Measurements from ENCODE around the gene HSPB2. TPM values are rescaled to one million over a fixed set of nuclear protein-coding genes. Genes with fewer than 3 reads are reported as not detected.

Gene HSPB2
- 1.4 TPM for total RNA-seq (ENCODE audit: unreplicated experiment)
- long read RNA-seq, partial matches to known transcripts: 0 of 3 reads
- long read RNA-seq, other reads (novel, unspliced or antisense): 0 of 3 reads

DNA sequence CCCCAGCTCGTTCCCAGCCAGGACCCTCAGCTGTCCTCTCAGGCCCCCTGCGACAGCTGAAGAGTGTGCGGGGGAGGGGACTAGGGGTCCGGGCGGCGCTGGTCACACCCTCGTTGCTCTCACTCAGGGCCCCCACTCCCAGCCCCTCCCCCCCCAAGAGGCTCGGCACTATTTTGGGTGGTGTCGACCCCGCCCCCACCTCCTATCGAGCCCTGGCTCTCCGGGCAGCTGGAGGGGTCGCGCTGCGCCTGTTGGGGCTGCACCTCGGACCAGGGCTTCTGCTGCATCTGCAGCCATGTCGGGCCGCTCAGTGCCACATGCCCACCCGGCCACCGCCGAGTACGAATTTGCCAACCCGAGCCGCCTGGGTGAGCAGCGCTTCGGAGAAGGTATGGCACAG lies at the start of gene HSPB2:
Gene HSPB2, plus strand, starts transcription at position 200 of the 400 bp plus-strand sequence. Its CDS starts 96 bp downstream, at position 296.
- no peaks in the 10 kb centered on the region for H3K27me3 Mint-ChIP-seq (ENCODE audit: unreplicated experiment)
- H3K4me1 Mint-ChIP-seq (ENCODE audit: low read depth, unreplicated experiment): peaks cover 19% of the 10 kb centered on the region
- peak; percentile 36 for DNase-seq
- peaks cover 5% of the 10 kb centered on the region for H3K36me3 Mint-ChIP-seq (ENCODE audit: unreplicated experiment)
- TF ChIP-seq, protein P1, sequence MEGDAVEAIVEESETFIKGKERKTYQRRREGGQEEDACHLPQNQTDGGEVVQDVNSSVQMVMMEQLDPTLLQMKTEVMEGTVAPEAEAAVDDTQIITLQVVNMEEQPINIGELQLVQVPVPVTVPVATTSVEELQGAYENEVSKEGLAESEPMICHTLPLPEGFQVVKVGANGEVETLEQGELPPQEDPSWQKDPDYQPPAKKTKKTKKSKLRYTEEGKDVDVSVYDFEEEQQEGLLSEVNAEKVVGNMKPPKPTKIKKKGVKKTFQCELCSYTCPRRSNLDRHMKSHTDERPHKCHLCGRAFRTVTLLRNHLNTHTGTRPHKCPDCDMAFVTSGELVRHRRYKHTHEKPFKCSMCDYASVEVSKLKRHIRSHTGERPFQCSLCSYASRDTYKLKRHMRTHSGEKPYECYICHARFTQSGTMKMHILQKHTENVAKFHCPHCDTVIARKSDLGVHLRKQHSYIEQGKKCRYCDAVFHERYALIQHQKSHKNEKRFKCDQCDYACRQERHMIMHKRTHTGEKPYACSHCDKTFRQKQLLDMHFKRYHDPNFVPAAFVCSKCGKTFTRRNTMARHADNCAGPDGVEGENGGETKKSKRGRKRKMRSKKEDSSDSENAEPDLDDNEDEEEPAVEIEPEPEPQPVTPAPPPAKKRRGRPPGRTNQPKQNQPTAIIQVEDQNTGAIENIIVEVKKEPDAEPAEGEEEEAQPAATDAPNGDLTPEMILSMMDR (IDR thresholded peaks at IDR 0.05; ENCODE audit: partially characterized antibody, unreplicated experiment): no peak
- H3K9me3 Mint-ChIP-seq (ENCODE audit: unreplicated experiment): no peaks in the 10 kb centered on the region
- peak within 1 kb of the TSS; percentile 16 for H3K27ac Mint-ChIP-seq (ENCODE audit: unreplicated experiment)
- H3K4me3 Mint-ChIP-seq (ENCODE audit: unreplicated experiment): no peak within 1 kb of the TSS

GRCh38 chr11:111870113-111870512 lies 42.4 kb upstream of the HSPB2 start:
- DNase-seq: no peak
- no peaks in the 10 kb centered on the region for H3K36me3 Mint-ChIP-seq (ENCODE audit: unreplicated experiment)
- H3K9me3 Mint-ChIP-seq (ENCODE audit: unreplicated experiment): no peaks in the 10 kb centered on the region
- H3K27me3 Mint-ChIP-seq (ENCODE audit: unreplicated experiment): peaks cover 8% of the 10 kb centered on the region
- H3K27ac Mint-ChIP-seq (ENCODE audit: unreplicated experiment): no peak overlapping the region
- peak overlapping the region; percentile 44 for H3K4me3 Mint-ChIP-seq (ENCODE audit: unreplicated experiment)
- TF ChIP-seq, protein P1 (IDR thresholded peaks at IDR 0.05; ENCODE audit: partially characterized antibody, unreplicated experiment): no peak
- H3K4me1 Mint-ChIP-seq (ENCODE audit: low read depth, unreplicated experiment): peaks cover 3% of the 10 kb centered on the region

DNA sequence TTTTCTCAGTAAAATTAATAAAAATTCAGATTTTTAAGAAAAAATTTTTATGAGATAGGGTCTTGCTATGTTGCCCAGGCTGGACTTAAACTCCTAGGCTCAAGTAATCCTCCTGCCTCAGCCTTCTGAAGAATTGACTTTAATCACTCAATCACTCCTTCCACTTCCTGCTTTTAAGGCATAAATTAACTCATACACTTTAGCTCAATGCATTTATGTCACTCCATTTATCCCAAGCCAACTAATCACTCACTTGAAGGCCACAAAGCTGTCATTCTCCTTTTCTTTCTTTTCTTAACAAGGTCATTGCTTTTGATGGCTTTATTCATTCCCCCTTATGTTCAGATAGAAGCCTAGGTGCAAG lies 42.0 kb upstream of the HSPB2 start:
- H3K27ac Mint-ChIP-seq (ENCODE audit: unreplicated experiment): peak overlapping the region; percentile 85
- H3K27me3 Mint-ChIP-seq (ENCODE audit: unreplicated experiment): peaks cover 8% of the 10 kb centered on the region
- H3K4me3 Mint-ChIP-seq (ENCODE audit: unreplicated experiment): peak overlapping the region; percentile 95
- TF ChIP-seq, protein P1 (IDR thresholded peaks at IDR 0.05; ENCODE audit: partially characterized antibody, unreplicated experiment): no peak
- peaks cover 3% of the 10 kb centered on the region for H3K4me1 Mint-ChIP-seq (ENCODE audit: low read depth, unreplicated experiment)
- no peak for DNase-seq
- H3K9me3 Mint-ChIP-seq (ENCODE audit: unreplicated experiment): no peaks in the 10 kb centered on the region
- no peaks in the 10 kb centered on the region for H3K36me3 Mint-ChIP-seq (ENCODE audit: unreplicated experiment)

GRCh38 chr11:111870886-111871692 lies 41.4 kb upstream of the HSPB2 start, which contains the start of gene ALG9:
ALG9 (minus strand) TSS chr11:111871581; CDS start chr11:111871482, 99 bp downstream.
- peaks cover 8% of the 10 kb centered on the region for H3K27me3 Mint-ChIP-seq (ENCODE audit: unreplicated experiment)
- peak; percentile 91 for DNase-seq
- peak within 1 kb of the TSS; percentile 85 for H3K27ac Mint-ChIP-seq (ENCODE audit: unreplicated experiment)
- no peaks in the 10 kb centered on the region for H3K36me3 Mint-ChIP-seq (ENCODE audit: unreplicated experiment)
- peaks cover 3% of the 10 kb centered on the region for H3K4me1 Mint-ChIP-seq (ENCODE audit: low read depth, unreplicated experiment)
- TF ChIP-seq, protein P1 (IDR thresholded peaks at IDR 0.05; ENCODE audit: partially characterized antibody, unreplicated experiment): peak; percentile 21
- H3K9me3 Mint-ChIP-seq (ENCODE audit: unreplicated experiment): no peaks in the 10 kb centered on the region
- H3K4me3 Mint-ChIP-seq (ENCODE audit: unreplicated experiment): peak within 1 kb of the TSS; percentile 95

DNA sequence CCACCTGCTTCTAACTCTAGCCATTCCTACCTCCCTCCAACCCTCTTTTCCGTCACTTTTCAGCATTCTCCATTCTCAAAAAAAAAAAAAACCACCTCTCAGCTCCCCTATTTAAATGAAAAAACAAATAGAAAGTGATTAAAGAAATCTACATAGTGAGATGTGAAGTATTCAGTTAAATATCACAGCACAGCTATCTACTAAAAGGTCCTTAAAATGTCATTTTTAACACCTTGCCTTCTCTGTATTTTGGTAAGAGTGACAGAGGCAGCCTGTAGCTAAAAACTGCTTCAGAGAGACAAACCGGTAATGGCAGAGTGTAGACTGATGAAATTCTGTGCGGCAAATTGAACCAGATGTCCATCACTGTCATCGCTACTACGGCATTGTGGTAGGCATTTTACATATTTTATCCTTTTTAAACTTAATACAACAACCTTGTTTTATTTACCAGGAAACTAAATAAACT lies 40.8 kb upstream of the HSPB2 start:
- TF ChIP-seq, protein P1 (IDR thresholded peaks at IDR 0.05; ENCODE audit: partially characterized antibody, unreplicated experiment): no peak
- H3K36me3 Mint-ChIP-seq (ENCODE audit: unreplicated experiment): no peaks in the 10 kb centered on the region
- H3K9me3 Mint-ChIP-seq (ENCODE audit: unreplicated experiment): no peaks in the 10 kb centered on the region
- H3K27ac Mint-ChIP-seq (ENCODE audit: unreplicated experiment): peak overlapping the region; percentile 13
- no peak for DNase-seq
- H3K4me3 Mint-ChIP-seq (ENCODE audit: unreplicated experiment): peak overlapping the region; percentile 73
- H3K27me3 Mint-ChIP-seq (ENCODE audit: unreplicated experiment): peaks cover 8% of the 10 kb centered on the region
- peaks cover 3% of the 10 kb centered on the region for H3K4me1 Mint-ChIP-seq (ENCODE audit: low read depth, unreplicated experiment)
